Smooth muscle cell (in vitro differentiated cells): ENCODE data around the gene MSRB1. TPM values are rescaled to one million over a fixed set of nuclear protein-coding genes. Genes with fewer than 3 reads are reported as not detected.

Experiments used
- DNase-seq: peaks from one replicate; lab custom pipeline; 2025; ENCODE audit not compliant: unreplicated experiment; lab: John Stamatoyannopoulos, UW
- H2AFZ ChIP-seq: fragments of 200-600 bp; sonication (generic); 2 replicates; pipeline ENCODE4 v1.6.0; 2016; ENCODE audit warnings: antibody characterized with exemption, low read depth, mild to moderate bottlenecking
- H3F3A ChIP-seq: fragments of 200-600 bp; sonication (generic); 2 replicates; pipeline ENCODE4 v1.6.0; 2017; ENCODE audit warnings: antibody characterized with exemption, low read depth
- H3K27ac ChIP-seq: fragments of 200-600 bp; sonication (generic); 2 replicates; pipeline ENCODE4 v1.5.1; 2016; ENCODE audit warnings: low read depth, mild to moderate bottlenecking
- H3K27me3 ChIP-seq: fragments of 200-600 bp; sonication (generic); 2 replicates; pipeline ENCODE4 v1.6.1; 2016; ENCODE audit warnings: low read depth, mild to moderate bottlenecking
- H3K36me3 ChIP-seq: fragments of 200-600 bp; sonication (generic); 2 replicates; pipeline ENCODE4 v1.5.1; 2016; ENCODE audit warnings: low read depth
- H3K4me1 ChIP-seq: fragments of 200-600 bp; sonication (generic); 2 replicates; pipeline ENCODE4 v1.5.1; 2016; ENCODE audit warnings: low read depth
- H3K4me2 ChIP-seq: fragments of 200-600 bp; sonication (generic); 2 replicates; pipeline ENCODE4 v1.6.0; 2016; ENCODE audit warnings: mild to moderate bottlenecking
- H3K4me3 ChIP-seq: fragments of 200-600 bp; sonication (generic); 2 replicates; pipeline ENCODE4 v1.5.1; 2016; ENCODE audit warnings: mild to moderate bottlenecking
- H3K79me2 ChIP-seq: fragments of 200-600 bp; sonication (generic); 2 replicates; pipeline ENCODE4 v1.6.0; 2016; ENCODE audit warnings: low read depth, mild to moderate bottlenecking
- H3K9ac ChIP-seq: fragments of 200-600 bp; sonication (generic); 2 replicates; pipeline ENCODE4 v1.6.0; 2016; ENCODE audit warnings: low read depth
- H3K9me3 ChIP-seq: fragments of 200-600 bp; sonication (generic); replicated peaks from 2 replicates; pipeline ENCODE4 v1.5.1; 2016; ENCODE audit warnings: low read depth
- H4K20me1 ChIP-seq: fragments of 200-600 bp; sonication (generic); 2 replicates; pipeline ENCODE4 v1.6.0; 2016; ENCODE audit warnings: low read depth
- WGBS: methylation state at CpG from one replicate; pipeline ENCODE4 v1.1.7; 2016; ENCODE audit warnings: low lambda C conversion rate; 5-methylcytosine and 5-hydroxymethylcytosine counted together
- polyA plus RNA-seq: library from polyadenylated mRNA; unstranded; fragments of >200 nt; fragmentation: Nextera tagmentation; extraction: Ambion mirVana; gene quantifications from 2 replicates; pipeline ENCODE4 v1.2.1, GENCODE V29; 2016
- total RNA-seq: library from RNA; depleted of rRNA; stranded (reverse); fragments of >200 nt; gene quantifications from 2 replicates; pipeline ENCODE4 v1.2.3, GENCODE V29; 2014
- TF ChIP-seq, protein P1 (sequence below): fragments of 200-600 bp; sonication (generic); IDR thresholded peaks from 2 replicates; pipeline ENCODE4 v1.5.1; 2017; ENCODE audit warnings: borderline replicate concordance, mild to moderate bottlenecking, antibody characterized with exemption; ENCODE audit not compliant: insufficient read depth, poor library complexity, severe bottlenecking

The MSRB1 gene
- total and polyA plus RNA-seq, 2 experiments from 2014 or later, result 9.9 to 21.8 TPM

GRCh38 chr16:1971796-1972489 lies 28.9 kb upstream of the MSRB1 start, which contains the start of gene TBL3:
Gene TBL3, plus strand, starts transcription at chr16:1972053. Its CDS starts 112 bp downstream, at chr16:1972165.
- H3K9ac ChIP-seq, result peak within 1 kb of the TSS; percentile 86
- peak; percentile 81 for DNase-seq
- H3F3A ChIP-seq, result no peaks in the 10 kb centered on the region
- H3K9me3 ChIP-seq, result no peaks in the 10 kb centered on the region
- no peaks in the 10 kb centered on the region for H4K20me1 ChIP-seq
- WGBS, result under 1% methylated on average over 68 of the region's 78 CpGs
- peak within 1 kb of the TSS; percentile 40 for H2AFZ ChIP-seq
- H3K27ac ChIP-seq, result peak within 1 kb of the TSS; percentile 77
- peak within 1 kb of the TSS; percentile 79 for H3K4me3 ChIP-seq
- no peaks in the 10 kb centered on the region for H3K27me3 ChIP-seq
- peaks cover 5% of the 10 kb centered on the region for H3K4me1 ChIP-seq
- peaks cover 18% of the 10 kb centered on the region for H3K79me2 ChIP-seq
- H3K4me2 ChIP-seq, result peak within 1 kb of the TSS; percentile 85
- H3K36me3 ChIP-seq, result no peaks in the 10 kb centered on the region
- TF ChIP-seq, protein P1, sequence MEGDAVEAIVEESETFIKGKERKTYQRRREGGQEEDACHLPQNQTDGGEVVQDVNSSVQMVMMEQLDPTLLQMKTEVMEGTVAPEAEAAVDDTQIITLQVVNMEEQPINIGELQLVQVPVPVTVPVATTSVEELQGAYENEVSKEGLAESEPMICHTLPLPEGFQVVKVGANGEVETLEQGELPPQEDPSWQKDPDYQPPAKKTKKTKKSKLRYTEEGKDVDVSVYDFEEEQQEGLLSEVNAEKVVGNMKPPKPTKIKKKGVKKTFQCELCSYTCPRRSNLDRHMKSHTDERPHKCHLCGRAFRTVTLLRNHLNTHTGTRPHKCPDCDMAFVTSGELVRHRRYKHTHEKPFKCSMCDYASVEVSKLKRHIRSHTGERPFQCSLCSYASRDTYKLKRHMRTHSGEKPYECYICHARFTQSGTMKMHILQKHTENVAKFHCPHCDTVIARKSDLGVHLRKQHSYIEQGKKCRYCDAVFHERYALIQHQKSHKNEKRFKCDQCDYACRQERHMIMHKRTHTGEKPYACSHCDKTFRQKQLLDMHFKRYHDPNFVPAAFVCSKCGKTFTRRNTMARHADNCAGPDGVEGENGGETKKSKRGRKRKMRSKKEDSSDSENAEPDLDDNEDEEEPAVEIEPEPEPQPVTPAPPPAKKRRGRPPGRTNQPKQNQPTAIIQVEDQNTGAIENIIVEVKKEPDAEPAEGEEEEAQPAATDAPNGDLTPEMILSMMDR, result no peak

DNA sequence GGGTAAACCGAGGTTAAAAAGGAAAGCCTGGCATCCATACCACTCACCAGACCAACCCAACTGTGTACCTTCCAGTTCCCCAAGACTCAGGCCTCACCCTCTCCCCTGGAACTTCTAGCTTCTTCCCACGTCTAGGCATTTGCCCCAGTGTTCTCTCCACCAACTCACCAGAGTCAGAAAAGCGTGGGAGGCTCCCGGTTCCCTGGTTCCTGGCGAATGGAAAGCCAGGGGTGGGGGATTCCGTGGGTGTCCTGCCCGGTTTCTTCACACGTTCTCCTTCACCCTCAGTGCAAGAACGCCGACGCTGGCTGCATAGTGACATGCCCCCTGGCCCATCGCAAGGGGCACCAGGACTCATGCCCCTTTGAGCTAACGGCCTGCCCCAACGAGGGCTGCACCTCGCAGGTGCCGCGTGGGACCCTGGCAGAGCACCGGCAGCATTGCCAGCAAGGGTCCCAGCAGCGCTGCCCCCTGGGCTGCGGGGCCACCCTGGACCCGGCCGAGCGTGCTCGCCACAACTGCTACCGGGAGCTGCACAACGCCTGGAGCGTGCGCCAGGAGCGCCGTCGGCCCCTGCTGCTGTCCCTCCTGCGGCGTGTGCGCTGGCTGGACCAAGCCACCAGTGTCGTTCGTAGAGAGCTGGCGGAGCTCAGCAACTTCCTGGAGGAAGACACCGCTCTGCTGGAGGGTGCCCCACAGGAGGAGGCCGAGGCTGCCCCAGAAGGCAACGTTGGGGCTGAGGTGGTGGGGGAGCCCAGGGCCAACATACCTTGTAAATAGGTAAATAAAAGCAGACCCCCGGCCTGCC lies 25.4 kb upstream of the MSRB1 start:
- no peak overlapping the region for H3K27ac ChIP-seq
- H3K79me2 ChIP-seq, result peaks cover 42% of the 10 kb centered on the region
- 94% methylated on average over 40 of the region's 41 CpGs for WGBS

DNA sequence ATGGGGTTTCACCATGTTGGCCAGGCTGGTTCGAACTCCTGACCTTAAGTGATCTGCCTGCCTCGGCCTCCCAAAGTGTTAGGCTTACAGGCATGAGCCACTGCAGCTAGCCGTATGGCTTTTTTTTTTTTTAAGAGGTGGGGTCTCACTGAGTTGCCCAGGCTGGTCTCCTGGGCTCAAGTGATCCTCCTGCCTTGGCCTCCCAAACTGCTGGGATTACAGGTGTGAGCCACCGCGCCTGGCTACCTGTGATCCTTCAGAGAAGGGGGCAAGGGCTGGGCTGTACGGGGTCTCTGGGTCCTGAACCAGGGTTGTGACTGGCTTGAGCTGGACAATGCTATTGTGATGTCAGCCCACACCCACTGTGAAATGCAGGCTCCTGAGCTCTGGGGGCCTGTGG lies 23.5 kb upstream of the MSRB1 start, which contains the start of gene RNF151:
TSS of gene RNF151 (plus strand) at position 397 of the 400 bp plus-strand sequence. CDS start 26 bp downstream, outside the sequence.
- Histone ChIP-seq H3K27me3 (no peaks in the 10 kb centered on the region), H3K4me1 (peaks cover 20% of the 10 kb centered on the region), H4K20me1 (peaks cover 31% of the 10 kb centered on the region), H3K4me3 (peak within 1 kb of the TSS; percentile 79), H3K27ac (peak within 1 kb of the TSS; percentile 95), H3F3A (peaks cover 18% of the 10 kb centered on the region), H3K79me2 (peaks cover 36% of the 10 kb centered on the region), H2AFZ (no peak within 1 kb of the TSS), H3K9me3 (no peaks in the 10 kb centered on the region), H3K36me3 (no peaks in the 10 kb centered on the region), H3K4me2 (peak within 1 kb of the TSS; percentile 88), H3K9ac (peak within 1 kb of the TSS; percentile 98)
- TF ChIP-seq, protein P1, result no peak
- 99% methylated on average over 6 of the region's 6 CpGs for WGBS
- no peak for DNase-seq

More for the DNA sequence above, 25.4 kb upstream of the MSRB1 start:
- TF ChIP-seq, protein P1, result no peak
- H4K20me1 ChIP-seq, result peaks cover 12% of the 10 kb centered on the region
- no peaks in the 10 kb centered on the region for H3K27me3 ChIP-seq
- no peak for DNase-seq
- no peak overlapping the region for H3K4me3 ChIP-seq
- H3F3A ChIP-seq, result peaks cover 4% of the 10 kb centered on the region
- no peaks in the 10 kb centered on the region for H3K36me3 ChIP-seq
- no peaks in the 10 kb centered on the region for H3K9me3 ChIP-seq
- H3K4me1 ChIP-seq, result peaks cover 18% of the 10 kb centered on the region
- H2AFZ ChIP-seq, result no peak overlapping the region
- H3K9ac ChIP-seq, result no peak overlapping the region
- H3K4me2 ChIP-seq, result no peak overlapping the region
